ENCODE measurements around the gene CHCHD5.

Gene CHCHD5

DNA sequence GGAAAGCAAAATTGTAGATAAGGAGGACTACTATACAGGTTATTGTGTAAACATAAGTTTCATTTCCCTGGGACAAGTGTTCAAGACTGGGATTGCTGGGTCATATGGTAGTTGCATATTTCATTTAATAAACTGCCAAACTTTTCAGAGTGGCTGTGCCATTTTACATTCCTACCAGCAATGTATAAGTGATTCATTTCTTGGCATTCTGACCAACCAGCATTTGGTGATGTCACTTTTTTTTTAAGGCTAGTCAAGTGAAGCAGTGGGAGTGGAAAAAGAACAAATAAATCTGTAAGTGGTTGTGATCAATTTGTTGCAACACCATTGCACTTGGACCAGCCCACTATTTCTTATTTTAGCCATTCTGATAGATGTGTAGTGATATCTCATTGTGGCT is 5.2 kb upstream of the CHCHD5 start:
- peaks cover 38% of the 10 kb centered on the region for H3K36me3 Mint-ChIP-seq (ENCODE audit: low read depth)
- no peaks in the 10 kb centered on the region for H3K9me3 Mint-ChIP-seq
- no peak overlapping the region for H3K4me3 Mint-ChIP-seq
- no peaks in the 10 kb centered on the region for H3K27me3 Mint-ChIP-seq
- H3K4me1 Mint-ChIP-seq (ENCODE audit: low read depth), result peaks cover 22% of the 10 kb centered on the region
- H3K27ac Mint-ChIP-seq, result no peak overlapping the region

DNA sequence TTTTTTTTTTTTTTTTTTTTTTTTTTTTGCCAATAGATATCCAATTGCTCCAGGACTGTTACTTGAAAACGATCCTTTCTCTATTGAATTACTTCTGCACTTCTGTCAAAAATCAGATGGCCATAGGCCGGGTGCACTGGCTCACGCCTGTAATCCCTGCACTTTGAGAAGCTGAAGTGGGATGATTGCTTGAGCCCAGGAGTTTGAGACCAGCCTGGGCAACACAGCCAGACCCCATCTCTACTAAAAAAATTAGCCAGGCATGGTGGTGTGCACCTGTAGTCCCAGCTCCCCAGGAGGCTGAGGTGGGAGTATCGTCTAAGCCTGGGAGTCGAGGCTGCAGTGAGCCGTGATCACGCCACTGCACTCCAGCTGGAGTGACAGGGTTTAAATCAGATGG is 4.3 kb upstream of the CHCHD5 start:
- no peak overlapping the region for H3K27ac Mint-ChIP-seq
- no peaks in the 10 kb centered on the region for H3K27me3 Mint-ChIP-seq
- peaks cover 29% of the 10 kb centered on the region for H3K36me3 Mint-ChIP-seq (ENCODE audit: low read depth)
- H3K4me3 Mint-ChIP-seq, result no peak overlapping the region
- H3K9me3 Mint-ChIP-seq, result no peaks in the 10 kb centered on the region
- H3K4me1 Mint-ChIP-seq (ENCODE audit: low read depth), result peaks cover 28% of the 10 kb centered on the region

DNA sequence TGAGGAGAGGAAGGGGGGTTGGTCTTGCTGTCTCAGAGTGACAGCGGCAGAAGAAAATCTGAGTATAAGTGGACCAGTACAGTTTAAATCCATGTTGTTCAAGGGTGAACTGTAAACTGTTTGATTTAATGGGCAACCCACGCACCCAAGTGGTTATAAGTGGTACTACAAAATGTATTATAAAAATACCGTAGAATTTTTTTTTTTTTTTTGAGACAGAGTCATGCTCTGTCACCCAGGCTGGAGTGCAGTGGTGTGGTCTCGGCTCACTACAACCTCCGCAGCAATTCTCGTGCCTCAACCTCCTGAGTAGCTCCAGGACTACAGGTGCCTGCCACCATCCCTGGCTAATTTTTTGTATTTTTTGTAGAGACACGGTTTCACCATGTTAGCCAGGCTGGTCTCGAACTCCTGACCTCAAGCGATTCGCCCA is 2.1 kb upstream of the CHCHD5 start:
- Mint-ChIP-seq H3K4me3 (peak overlapping the region; percentile 37), H3K27ac (no peak overlapping the region), H3K9me3 (no peaks in the 10 kb centered on the region), H3K36me3 (ENCODE audit: low read depth) (peaks cover 20% of the 10 kb centered on the region), H3K4me1 (ENCODE audit: low read depth) (peaks cover 44% of the 10 kb centered on the region), H3K27me3 (no peaks in the 10 kb centered on the region)

DNA sequence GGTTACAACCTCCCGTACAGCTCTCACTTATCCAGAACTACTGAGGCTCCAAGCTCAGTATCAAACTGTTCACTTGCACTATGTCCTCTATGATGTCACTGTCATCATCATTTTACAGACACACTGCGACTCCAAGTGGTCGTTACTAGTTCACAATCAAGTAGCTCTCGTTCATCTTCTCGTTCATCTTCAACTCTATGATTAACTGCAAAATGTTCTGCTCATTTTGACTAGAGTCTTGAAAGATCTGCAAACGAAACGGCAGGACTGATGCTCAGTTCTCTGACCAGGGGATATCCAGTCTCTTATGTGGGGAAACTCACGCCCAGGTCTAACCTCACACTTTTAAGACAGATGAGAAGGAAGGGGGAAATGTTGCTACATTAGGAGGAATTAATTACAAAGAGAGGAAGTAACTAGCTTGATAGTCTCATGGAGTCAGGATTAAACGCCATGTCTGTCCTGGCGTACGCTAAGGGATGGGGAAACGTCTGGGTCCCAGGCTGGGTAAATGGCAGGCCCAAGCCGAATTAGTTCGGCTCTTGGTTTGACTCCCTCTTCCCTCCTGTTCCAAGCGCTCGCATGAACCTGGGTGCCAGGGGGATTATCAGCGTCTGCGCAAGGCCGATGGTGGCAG is 794 bp upstream of the CHCHD5 start:
- Mint-ChIP-seq H3K27ac (peak overlapping the region; percentile 95), H3K27me3 (no peaks in the 10 kb centered on the region), H3K4me1 (ENCODE audit: low read depth) (peaks cover 44% of the 10 kb centered on the region), H3K9me3 (no peaks in the 10 kb centered on the region), H3K36me3 (ENCODE audit: low read depth) (peaks cover 29% of the 10 kb centered on the region), H3K4me3 (peak overlapping the region; percentile 96)

DNA sequence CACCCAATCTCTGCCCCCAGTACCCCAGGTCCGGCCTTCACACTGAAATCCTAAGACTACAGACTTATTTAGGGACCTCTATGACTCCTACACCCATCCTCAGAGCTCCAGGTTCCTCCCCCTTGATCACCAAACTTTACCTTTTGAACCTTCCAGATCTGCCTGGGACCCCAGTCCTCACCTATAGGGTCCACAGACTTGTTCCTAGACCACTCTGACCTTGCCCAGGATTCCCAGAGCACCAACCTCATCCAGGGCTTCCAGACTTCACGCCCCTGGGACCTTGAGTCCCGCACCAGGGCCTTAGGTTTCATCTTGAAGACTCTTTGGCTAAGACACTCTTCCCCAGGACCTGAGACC is 462 bp downstream of the CHCHD5 start:
- peaks cover 36% of the 10 kb centered on the region for H3K4me1 Mint-ChIP-seq (ENCODE audit: low read depth)
- peak overlapping the region; percentile 95 for H3K27ac Mint-ChIP-seq
- no peaks in the 10 kb centered on the region for H3K9me3 Mint-ChIP-seq
- peak overlapping the region; percentile 96 for H3K4me3 Mint-ChIP-seq
- H3K27me3 Mint-ChIP-seq, result no peaks in the 10 kb centered on the region
- H3K36me3 Mint-ChIP-seq (ENCODE audit: low read depth), result peaks cover 31% of the 10 kb centered on the region

DNA sequence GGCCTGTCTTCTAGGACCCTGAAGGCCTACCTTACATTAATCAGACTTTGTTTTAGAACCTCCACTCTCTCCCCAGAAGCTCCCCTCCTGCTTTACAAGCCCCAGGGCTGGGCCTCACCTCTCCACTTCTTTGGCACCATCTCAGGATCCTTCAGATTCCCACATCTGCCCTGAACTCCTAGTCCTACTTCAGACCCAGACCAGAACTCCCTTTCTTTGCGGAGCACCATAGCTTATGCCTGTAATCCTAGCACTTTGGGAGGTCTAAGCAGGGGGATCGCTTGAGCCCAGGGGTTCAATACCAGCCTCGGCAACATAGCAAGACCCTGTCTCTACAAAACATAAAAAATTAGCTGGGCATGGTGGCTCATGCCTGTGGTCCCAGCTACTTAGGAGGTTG is 991 bp downstream of the CHCHD5 start:
- Mint-ChIP-seq H3K36me3 (ENCODE audit: low read depth) (peaks cover 30% of the 10 kb centered on the region), H3K27me3 (no peaks in the 10 kb centered on the region), H3K9me3 (no peaks in the 10 kb centered on the region), H3K27ac (peak overlapping the region; percentile 95), H3K4me1 (ENCODE audit: low read depth) (peaks cover 36% of the 10 kb centered on the region), H3K4me3 (peak overlapping the region; percentile 96)

DNA sequence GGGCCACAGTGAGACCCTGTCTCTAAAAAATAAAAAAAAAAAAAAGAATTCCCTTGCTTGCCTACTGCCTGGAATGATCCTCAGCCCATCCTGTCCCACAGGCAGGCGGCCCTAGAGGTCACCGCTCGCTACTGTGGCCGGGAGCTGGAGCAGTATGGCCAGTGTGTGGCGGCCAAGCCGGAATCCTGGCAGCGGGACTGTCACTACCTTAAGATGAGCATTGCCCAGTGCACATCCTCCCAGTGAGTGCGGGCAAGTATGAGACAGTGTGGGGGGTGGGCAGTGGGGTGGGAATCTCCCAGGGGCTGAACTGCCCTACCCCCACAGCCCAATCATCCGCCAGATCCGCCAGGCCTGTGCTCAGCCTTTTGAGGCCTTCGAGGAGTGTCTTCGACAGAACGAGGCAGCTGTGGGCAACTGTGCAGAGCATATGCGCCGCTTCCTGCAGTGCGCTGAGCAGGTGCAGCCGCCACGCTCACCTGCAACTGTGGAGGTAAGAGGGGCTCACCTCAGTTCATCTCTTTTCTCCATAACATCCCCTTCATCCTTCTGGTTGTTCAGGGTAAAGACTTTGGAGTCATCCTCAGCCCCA is 1.6 kb downstream of the CHCHD5 start:
- Mint-ChIP-seq H3K27ac (no peak overlapping the region), H3K27me3 (no peaks in the 10 kb centered on the region), H3K4me1 (ENCODE audit: low read depth) (peaks cover 36% of the 10 kb centered on the region), H3K9me3 (no peaks in the 10 kb centered on the region), H3K4me3 (peak overlapping the region; percentile 22), H3K36me3 (ENCODE audit: low read depth) (peaks cover 27% of the 10 kb centered on the region)

DNA sequence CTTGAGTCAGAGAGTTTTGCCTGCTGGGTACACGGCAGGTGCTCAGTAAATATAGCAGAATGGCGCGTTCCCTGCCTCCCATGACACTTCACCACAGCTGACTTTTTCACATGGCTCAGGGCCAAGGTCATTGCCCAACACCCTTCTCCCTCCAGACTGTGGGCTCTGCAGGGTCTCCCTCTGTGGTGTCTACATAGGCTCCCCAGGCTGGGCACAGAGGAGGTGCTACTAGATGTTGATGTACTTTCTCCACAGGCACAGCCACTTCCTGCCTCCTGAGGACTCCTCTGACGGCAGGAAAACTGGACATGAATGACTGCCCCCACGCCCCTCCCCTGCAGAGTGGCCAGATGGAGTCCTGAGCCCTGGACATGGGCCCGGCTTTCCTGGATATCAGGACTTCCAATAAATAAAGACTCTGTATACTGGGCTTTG is 4.2 kb downstream of the CHCHD5 start:
- H3K9me3 Mint-ChIP-seq, result no peaks in the 10 kb centered on the region
- H3K27me3 Mint-ChIP-seq, result no peaks in the 10 kb centered on the region
- peaks cover 23% of the 10 kb centered on the region for H3K4me1 Mint-ChIP-seq (ENCODE audit: low read depth)
- peaks cover 28% of the 10 kb centered on the region for H3K36me3 Mint-ChIP-seq (ENCODE audit: low read depth)
- H3K27ac Mint-ChIP-seq, result no peak overlapping the region
- no peak overlapping the region for H3K4me3 Mint-ChIP-seq

DNA sequence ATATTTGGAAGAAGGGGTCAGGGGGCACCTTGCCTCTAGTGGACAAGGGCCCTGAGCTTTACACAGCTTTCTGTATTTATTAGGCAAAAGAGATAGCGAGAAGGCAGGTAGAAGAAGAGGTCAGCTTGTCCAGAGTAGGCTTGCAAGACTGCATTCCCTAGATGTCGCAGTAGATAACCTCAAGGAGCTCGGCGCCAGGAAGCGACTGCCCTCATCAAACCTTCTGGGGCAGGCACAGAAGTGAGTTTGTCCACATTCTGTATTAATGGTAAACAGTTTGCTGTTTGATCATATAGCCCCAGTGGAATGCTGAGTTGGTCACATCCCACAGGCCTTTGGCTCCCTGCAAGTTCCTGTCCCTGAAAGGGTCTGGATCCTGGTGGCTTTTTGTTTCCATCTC is 7.0 kb downstream of the CHCHD5 start:
- H3K27ac Mint-ChIP-seq, result peak overlapping the region; percentile 28
- H3K27me3 Mint-ChIP-seq, result no peaks in the 10 kb centered on the region
- peaks cover 4% of the 10 kb centered on the region for H3K4me1 Mint-ChIP-seq (ENCODE audit: low read depth)
- H3K9me3 Mint-ChIP-seq, result no peaks in the 10 kb centered on the region
- no peak overlapping the region for H3K4me3 Mint-ChIP-seq
- peaks cover 25% of the 10 kb centered on the region for H3K36me3 Mint-ChIP-seq (ENCODE audit: low read depth)

DNA sequence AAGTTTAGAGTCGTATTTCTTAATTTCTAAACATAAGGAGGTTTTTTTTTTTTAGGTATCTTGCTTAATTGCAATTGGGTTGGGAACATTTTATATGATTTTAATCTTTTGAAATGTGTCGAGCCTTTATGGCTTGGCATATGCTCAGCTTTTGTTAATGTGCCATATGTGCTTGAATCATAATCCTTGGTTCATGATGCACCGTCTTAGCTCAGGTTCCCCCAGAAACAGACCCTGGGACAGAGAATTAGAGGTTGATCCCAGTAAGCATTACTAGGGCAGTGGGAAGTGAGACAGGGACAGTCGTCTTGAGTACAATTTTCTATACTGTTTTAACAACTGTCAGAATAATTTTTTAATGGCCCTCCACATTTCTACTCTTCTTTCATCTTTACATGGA is 9.3 kb downstream of the CHCHD5 start:
- Mint-ChIP-seq H3K27me3 (no peaks in the 10 kb centered on the region), H3K36me3 (ENCODE audit: low read depth) (peaks cover 5% of the 10 kb centered on the region), H3K4me3 (no peak overlapping the region), H3K27ac (no peak overlapping the region), H3K9me3 (no peaks in the 10 kb centered on the region), H3K4me1 (ENCODE audit: low read depth) (no peaks in the 10 kb centered on the region)

DNA sequence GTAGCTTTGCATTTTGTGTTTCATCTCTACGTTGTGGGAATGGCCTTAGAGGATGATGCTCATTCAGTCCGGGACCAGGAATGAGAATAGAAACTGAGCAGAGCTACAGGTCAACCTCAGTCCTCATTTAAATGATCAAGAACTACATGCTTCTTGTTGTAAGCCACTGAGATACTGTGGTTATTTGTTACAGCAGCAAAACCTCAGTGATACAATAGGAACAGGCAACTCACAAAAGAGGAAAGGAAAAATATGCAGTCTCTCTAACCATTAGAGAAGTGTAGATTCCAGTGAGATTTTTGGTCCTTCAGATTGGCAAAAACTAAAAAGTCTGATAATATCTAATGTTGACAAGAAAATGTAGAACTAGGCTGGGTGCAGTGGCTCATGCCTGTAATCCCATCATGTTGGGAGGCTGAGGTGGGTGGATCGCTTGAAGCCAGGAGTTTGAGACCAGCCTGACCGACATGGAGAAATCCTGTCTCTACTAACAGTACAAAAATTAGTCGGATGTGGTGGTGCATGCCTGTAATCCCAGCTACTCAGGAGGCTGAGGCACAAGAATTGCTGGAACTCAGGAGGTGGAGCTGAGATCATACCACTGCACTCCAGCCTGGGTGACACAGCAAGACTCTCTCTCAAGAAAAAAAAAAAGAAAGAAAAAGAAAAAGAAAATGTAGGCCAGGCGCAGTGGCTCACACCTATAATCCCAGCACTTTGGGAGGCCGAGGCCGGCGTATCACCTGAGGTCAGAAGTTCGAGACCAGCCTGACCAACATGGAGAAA is 13.3 kb downstream of the CHCHD5 start:
- Mint-ChIP-seq H3K36me3 (ENCODE audit: low read depth) (peaks cover 5% of the 10 kb centered on the region), H3K9me3 (no peaks in the 10 kb centered on the region), H3K4me1 (ENCODE audit: low read depth) (peaks cover 6% of the 10 kb centered on the region), H3K4me3 (no peak overlapping the region), H3K27me3 (no peaks in the 10 kb centered on the region), H3K27ac (no peak overlapping the region)

DNA sequence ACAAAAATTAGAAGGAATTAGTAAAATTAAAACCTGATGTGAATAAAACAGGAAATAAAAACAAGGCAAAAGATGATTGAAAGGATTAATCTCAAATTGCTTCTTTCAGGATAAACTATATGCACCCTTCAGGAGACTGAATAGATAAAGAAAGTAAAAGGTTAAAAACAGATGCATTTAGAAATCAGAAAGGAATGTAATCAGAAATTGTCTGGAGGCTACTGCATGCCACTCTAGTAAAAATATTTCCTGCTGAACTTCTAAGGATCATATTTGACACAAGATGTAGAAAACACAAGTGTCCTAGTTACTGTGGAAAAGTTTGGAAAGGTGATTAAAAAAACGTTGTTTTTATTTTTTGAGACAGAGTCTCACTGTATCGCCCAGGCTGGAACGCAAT is 16.2 kb downstream of the CHCHD5 start:
- H3K4me3 Mint-ChIP-seq, result no peak overlapping the region
- H3K36me3 Mint-ChIP-seq (ENCODE audit: low read depth), result no peaks in the 10 kb centered on the region
- no peak overlapping the region for H3K27ac Mint-ChIP-seq
- H3K4me1 Mint-ChIP-seq (ENCODE audit: low read depth), result peaks cover 6% of the 10 kb centered on the region
- H3K9me3 Mint-ChIP-seq, result no peaks in the 10 kb centered on the region
- H3K27me3 Mint-ChIP-seq, result no peaks in the 10 kb centered on the region

DNA sequence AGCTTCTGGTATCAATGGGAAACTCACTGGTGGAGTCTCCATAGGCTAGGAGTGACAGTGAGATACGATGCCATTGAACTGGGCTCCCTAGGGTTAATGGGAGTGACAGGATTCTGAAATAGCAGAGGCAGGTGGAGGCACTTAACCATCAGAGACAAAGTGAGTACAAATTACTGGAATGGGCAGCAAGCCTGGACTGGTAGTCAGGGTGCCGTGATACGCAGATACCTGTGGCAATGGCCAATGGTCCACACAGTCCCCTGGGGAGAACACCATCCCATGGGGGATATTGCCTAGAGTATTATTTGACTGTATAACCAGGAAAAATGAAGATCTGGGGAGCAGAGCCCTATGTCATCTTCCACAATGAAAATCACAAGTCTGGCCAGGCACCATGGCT is 17.3 kb downstream of the CHCHD5 start:
- Mint-ChIP-seq H3K36me3 (ENCODE audit: low read depth) (no peaks in the 10 kb centered on the region), H3K27me3 (no peaks in the 10 kb centered on the region), H3K4me1 (ENCODE audit: low read depth) (peaks cover 6% of the 10 kb centered on the region), H3K27ac (no peak overlapping the region), H3K4me3 (no peak overlapping the region), H3K9me3 (no peaks in the 10 kb centered on the region)

DNA sequence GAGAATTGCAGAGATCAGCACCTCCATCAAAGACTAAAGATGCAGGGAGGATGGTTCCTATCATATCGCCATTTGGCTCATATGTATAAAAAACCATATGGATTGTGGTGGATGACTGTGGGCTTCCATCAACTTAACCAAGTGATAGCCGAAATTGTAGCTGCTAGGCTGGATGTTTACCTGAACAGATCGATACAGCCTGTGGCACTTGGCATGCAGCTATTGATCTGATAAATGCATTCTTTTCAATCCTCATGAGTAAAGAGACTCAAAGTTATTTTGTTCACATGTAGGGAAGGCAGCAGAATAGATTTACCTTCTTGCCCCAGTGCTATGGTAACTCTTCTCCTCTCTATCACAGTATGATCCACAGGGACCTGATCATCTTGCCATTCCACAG is 18.5 kb downstream of the CHCHD5 start:
- Mint-ChIP-seq H3K4me3 (no peak overlapping the region), H3K27me3 (no peaks in the 10 kb centered on the region), H3K9me3 (no peaks in the 10 kb centered on the region), H3K36me3 (ENCODE audit: low read depth) (no peaks in the 10 kb centered on the region), H3K27ac (no peak overlapping the region), H3K4me1 (ENCODE audit: low read depth) (peaks cover 6% of the 10 kb centered on the region)

DNA sequence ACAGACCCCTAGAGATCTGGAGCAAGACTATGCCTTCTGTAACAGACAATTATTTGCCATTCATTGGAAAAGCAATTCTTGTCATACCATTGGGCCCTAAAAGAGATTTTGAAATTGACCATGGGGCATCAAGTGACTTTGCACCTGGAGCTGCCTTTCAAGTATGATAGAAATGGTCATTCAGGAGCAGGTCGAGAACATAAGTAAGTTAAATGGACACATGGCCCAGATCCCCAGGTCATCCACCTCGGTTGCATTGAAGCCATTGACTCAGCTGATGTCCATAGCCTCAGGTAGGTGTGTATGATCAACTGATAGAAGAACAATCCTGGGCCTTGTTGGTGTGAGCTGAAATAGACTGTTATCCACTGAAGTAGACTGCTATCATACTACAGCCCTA is 19.3 kb downstream of the CHCHD5 start:
- Mint-ChIP-seq H3K36me3 (ENCODE audit: low read depth) (no peaks in the 10 kb centered on the region), H3K27me3 (no peaks in the 10 kb centered on the region), H3K4me3 (no peak overlapping the region), H3K9me3 (no peaks in the 10 kb centered on the region), H3K4me1 (ENCODE audit: low read depth) (peaks cover 6% of the 10 kb centered on the region), H3K27ac (no peak overlapping the region)
